ENCODE data around the gene LRBA. TPM values are rescaled to one million over a fixed set of nuclear protein-coding genes. Genes with fewer than 3 reads are reported as not detected.

Gene LRBA
- total RNA-seq, 1 experiment from 2014 or later: 69.1 TPM

DNA sequence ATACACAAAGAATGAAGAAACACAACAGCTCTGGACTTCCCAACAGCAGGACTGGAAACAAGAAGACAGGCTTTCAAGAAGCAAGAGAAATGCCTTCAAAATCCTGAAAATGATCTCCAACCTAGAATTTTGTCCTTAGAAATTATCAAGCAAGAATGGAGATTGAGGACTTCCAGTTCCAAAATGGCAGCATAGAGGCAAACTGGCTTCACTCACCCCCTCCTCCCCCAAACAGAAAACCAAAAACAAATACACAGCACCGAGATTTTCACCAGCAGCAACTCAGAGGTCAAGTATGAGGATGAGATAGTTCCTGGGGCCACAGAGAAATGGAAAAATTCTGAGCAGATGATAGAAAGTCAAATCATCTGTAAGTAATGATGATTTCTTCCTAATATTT is 40.5 kb upstream of the LRBA start:
- H3K4me3 Mint-ChIP-seq: no peak overlapping the region
- TF ChIP-seq ZNF671 (CRISPR knock-in tag; IDR thresholded peaks at IDR 0.05) (no peak), ZNF423 (CRISPR knock-in tag; IDR thresholded peaks at IDR 0.05) (no peak), ZNF232 (CRISPR knock-in tag; IDR thresholded peaks at IDR 0.05) (no peak), JAZF1 (CRISPR knock-in tag; IDR thresholded peaks at IDR 0.05) (no peak), ZNF121 (CRISPR knock-in tag; IDR thresholded peaks at IDR 0.05) (no peak)
- TF ChIP-seq, protein P1, sequence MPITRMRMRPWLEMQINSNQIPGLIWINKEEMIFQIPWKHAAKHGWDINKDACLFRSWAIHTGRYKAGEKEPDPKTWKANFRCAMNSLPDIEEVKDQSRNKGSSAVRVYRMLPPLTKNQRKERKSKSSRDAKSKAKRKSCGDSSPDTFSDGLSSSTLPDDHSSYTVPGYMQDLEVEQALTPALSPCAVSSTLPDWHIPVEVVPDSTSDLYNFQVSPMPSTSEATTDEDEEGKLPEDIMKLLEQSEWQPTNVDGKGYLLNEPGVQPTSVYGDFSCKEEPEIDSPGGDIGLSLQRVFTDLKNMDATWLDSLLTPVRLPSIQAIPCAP (CRISPR knock-in tag; IDR thresholded peaks at IDR 0.05): no peak
- TF ChIP-seq, protein P2, sequence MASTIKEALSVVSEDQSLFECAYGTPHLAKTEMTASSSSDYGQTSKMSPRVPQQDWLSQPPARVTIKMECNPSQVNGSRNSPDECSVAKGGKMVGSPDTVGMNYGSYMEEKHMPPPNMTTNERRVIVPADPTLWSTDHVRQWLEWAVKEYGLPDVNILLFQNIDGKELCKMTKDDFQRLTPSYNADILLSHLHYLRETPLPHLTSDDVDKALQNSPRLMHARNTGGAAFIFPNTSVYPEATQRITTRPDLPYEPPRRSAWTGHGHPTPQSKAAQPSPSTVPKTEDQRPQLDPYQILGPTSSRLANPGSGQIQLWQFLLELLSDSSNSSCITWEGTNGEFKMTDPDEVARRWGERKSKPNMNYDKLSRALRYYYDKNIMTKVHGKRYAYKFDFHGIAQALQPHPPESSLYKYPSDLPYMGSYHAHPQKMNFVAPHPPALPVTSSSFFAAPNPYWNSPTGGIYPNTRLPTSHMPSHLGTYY (CRISPR knock-in tag; IDR thresholded peaks at IDR 0.05): no peak
- TF ChIP-seq, protein P3, sequence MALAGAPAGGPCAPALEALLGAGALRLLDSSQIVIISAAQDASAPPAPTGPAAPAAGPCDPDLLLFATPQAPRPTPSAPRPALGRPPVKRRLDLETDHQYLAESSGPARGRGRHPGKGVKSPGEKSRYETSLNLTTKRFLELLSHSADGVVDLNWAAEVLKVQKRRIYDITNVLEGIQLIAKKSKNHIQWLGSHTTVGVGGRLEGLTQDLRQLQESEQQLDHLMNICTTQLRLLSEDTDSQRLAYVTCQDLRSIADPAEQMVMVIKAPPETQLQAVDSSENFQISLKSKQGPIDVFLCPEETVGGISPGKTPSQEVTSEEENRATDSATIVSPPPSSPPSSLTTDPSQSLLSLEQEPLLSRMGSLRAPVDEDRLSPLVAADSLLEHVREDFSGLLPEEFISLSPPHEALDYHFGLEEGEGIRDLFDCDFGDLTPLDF (CRISPR knock-in tag; IDR thresholded peaks at IDR 0.05): no peak
- TF ChIP-seq, protein P4, sequence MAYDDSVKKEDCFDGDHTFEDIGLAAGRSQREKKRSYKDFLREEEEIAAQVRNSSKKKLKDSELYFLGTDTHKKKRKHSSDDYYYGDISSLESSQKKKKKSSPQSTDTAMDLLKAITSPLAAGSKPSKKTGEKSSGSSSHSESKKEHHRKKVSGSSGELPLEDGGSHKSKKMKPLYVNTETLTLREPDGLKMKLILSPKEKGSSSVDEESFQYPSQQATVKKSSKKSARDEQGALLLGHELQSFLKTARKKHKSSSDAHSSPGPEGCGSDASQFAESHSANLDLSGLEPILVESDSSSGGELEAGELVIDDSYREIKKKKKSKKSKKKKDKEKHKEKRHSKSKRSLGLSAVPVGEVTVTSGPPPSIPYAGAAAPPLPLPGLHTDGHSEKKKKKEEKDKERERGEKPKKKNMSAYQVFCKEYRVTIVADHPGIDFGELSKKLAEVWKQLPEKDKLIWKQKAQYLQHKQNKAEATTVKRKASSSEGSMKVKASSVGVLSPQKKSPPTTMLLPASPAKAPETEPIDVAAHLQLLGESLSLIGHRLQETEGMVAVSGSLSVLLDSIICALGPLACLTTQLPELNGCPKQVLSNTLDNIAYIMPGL (CRISPR knock-in tag; IDR thresholded peaks at IDR 0.05): no peak
- H3K27ac Mint-ChIP-seq: no peak overlapping the region
- H3K4me1 Mint-ChIP-seq: no peaks in the 10 kb centered on the region
- ATAC-seq: no peak
- no peaks in the 10 kb centered on the region for H3K27me3 Mint-ChIP-seq (ENCODE audit: low read depth)
- DNase-seq (ENCODE audit: low spot score): no peak
- H3K36me3 Mint-ChIP-seq: no peaks in the 10 kb centered on the region
- CTCF ChIA-PET: no interaction called here
- H3K9me3 Mint-ChIP-seq: no peaks in the 10 kb centered on the region
- POLR2A ChIA-PET: no interaction called here

DNA sequence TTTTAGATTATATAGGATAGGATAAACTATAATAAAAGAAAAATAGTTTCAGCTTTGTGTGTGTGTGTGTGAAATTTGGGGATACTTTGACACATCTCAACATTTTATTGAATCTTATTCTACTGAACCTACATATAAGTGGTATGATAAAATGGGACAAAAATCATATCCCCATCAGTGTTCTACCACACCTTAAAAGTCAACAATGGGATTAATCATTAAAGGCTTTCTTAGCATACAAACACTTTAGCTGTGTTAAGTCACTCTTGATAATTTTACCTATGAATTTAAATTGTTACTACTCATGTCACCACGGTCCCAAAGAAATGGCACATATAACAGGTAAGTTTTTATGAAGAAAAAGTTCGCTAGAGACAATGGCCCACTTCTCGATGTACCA is 37.7 kb upstream of the LRBA start:
- DNase-seq (ENCODE audit: low spot score) (no peak), ATAC-seq (no peak)
- Mint-ChIP-seq H3K4me3 (no peak overlapping the region), H3K27ac (no peak overlapping the region), H3K36me3 (no peaks in the 10 kb centered on the region), H3K9me3 (no peaks in the 10 kb centered on the region), H3K4me1 (peaks cover 14% of the 10 kb centered on the region), H3K27me3 (ENCODE audit: low read depth) (no peaks in the 10 kb centered on the region)
- CTCF ChIA-PET: no interaction called here
- POLR2A ChIA-PET: no interaction called here
- TF ChIP-seq JAZF1 (CRISPR knock-in tag; IDR thresholded peaks at IDR 0.05) (no peak), NR3C1 (CRISPR knock-in tag; conservative IDR thresholded peaks at IDR 0.05; ENCODE audit: low read depth) (no peak), ESRRA (CRISPR knock-in tag; IDR thresholded peaks at IDR 0.05; ENCODE audit: borderline replicate concordance) (no peak), SOX15 (CRISPR knock-in tag; IDR thresholded peaks at IDR 0.05) (no peak)
- TF ChIP-seq, protein P5, sequence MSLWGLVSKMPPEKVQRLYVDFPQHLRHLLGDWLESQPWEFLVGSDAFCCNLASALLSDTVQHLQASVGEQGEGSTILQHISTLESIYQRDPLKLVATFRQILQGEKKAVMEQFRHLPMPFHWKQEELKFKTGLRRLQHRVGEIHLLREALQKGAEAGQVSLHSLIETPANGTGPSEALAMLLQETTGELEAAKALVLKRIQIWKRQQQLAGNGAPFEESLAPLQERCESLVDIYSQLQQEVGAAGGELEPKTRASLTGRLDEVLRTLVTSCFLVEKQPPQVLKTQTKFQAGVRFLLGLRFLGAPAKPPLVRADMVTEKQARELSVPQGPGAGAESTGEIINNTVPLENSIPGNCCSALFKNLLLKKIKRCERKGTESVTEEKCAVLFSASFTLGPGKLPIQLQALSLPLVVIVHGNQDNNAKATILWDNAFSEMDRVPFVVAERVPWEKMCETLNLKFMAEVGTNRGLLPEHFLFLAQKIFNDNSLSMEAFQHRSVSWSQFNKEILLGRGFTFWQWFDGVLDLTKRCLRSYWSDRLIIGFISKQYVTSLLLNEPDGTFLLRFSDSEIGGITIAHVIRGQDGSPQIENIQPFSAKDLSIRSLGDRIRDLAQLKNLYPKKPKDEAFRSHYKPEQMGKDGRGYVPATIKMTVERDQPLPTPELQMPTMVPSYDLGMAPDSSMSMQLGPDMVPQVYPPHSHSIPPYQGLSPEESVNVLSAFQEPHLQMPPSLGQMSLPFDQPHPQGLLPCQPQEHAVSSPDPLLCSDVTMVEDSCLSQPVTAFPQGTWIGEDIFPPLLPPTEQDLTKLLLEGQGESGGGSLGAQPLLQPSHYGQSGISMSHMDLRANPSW (CRISPR knock-in tag; conservative IDR thresholded peaks at IDR 0.05; ENCODE audit: low read depth): no peak
- TF ChIP-seq, protein P6, sequence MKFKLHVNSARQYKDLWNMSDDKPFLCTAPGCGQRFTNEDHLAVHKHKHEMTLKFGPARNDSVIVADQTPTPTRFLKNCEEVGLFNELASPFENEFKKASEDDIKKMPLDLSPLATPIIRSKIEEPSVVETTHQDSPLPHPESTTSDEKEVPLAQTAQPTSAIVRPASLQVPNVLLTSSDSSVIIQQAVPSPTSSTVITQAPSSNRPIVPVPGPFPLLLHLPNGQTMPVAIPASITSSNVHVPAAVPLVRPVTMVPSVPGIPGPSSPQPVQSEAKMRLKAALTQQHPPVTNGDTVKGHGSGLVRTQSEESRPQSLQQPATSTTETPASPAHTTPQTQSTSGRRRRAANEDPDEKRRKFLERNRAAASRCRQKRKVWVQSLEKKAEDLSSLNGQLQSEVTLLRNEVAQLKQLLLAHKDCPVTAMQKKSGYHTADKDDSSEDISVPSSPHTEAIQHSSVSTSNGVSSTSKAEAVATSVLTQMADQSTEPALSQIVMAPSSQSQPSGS (CRISPR knock-in tag; IDR thresholded peaks at IDR 0.05; ENCODE audit: borderline replicate concordance, low read depth): no peak
- TF ChIP-seq, protein P7, sequence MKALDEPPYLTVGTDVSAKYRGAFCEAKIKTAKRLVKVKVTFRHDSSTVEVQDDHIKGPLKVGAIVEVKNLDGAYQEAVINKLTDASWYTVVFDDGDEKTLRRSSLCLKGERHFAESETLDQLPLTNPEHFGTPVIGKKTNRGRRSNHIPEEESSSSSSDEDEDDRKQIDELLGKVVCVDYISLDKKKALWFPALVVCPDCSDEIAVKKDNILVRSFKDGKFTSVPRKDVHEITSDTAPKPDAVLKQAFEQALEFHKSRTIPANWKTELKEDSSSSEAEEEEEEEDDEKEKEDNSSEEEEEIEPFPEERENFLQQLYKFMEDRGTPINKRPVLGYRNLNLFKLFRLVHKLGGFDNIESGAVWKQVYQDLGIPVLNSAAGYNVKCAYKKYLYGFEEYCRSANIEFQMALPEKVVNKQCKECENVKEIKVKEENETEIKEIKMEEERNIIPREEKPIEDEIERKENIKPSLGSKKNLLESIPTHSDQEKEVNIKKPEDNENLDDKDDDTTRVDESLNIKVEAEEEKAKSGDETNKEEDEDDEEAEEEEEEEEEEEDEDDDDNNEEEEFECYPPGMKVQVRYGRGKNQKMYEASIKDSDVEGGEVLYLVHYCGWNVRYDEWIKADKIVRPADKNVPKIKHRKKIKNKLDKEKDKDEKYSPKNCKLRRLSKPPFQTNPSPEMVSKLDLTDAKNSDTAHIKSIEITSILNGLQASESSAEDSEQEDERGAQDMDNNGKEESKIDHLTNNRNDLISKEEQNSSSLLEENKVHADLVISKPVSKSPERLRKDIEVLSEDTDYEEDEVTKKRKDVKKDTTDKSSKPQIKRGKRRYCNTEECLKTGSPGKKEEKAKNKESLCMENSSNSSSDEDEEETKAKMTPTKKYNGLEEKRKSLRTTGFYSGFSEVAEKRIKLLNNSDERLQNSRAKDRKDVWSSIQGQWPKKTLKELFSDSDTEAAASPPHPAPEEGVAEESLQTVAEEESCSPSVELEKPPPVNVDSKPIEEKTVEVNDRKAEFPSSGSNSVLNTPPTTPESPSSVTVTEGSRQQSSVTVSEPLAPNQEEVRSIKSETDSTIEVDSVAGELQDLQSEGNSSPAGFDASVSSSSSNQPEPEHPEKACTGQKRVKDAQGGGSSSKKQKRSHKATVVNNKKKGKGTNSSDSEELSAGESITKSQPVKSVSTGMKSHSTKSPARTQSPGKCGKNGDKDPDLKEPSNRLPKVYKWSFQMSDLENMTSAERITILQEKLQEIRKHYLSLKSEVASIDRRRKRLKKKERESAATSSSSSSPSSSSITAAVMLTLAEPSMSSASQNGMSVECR (CRISPR knock-in tag; IDR thresholded peaks at IDR 0.05; ENCODE audit: borderline replicate concordance): no peak
- TF ChIP-seq, protein P8, sequence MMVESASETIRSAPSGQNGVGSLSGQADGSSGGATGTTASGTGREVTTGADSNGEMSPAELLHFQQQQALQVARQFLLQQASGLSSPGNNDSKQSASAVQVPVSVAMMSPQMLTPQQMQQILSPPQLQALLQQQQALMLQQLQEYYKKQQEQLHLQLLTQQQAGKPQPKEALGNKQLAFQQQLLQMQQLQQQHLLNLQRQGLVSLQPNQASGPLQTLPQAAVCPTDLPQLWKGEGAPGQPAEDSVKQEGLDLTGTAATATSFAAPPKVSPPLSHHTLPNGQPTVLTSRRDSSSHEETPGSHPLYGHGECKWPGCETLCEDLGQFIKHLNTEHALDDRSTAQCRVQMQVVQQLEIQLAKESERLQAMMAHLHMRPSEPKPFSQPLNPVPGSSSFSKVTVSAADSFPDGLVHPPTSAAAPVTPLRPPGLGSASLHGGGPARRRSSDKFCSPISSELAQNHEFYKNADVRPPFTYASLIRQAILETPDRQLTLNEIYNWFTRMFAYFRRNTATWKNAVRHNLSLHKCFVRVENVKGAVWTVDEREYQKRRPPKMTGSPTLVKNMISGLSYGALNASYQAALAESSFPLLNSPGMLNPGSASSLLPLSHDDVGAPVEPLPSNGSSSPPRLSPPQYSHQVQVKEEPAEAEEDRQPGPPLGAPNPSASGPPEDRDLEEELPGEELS (CRISPR knock-in tag; IDR thresholded peaks at IDR 0.05): no peak
